Muscle of back (tissue), 11 donors: ENCODE measurements around the gene TSPAN11. TPM values are rescaled to one million over a fixed set of nuclear protein-coding genes. Genes with fewer than 3 reads are reported as not detected.
"Not testable (repeated sequence)": the region's sequence is repeated elsewhere in the genome, so short reads cannot be mapped to it uniquely, and the experiment has no call there.

ENCODE experiments used
- DNase-seq, 3 donors: peaks; one replicate each; pipeline versions ENCODE4 v3.0.0 to v3.0.0-alpha.2; 2013
- polyA plus RNA-seq, 10 donors: library from polyadenylated mRNA; unstranded; fragments of 120-200 nt; gene quantifications; one replicate each; pipeline ENCODE4 v1.2.1, GENCODE V29; 2013; ENCODE audit not compliant: insufficient read length in 10 of 10

The TSPAN11 gene
- polyA plus RNA-seq, 10 donors: 6.9 to 16.2 (median 8.9) TPM

DNA sequence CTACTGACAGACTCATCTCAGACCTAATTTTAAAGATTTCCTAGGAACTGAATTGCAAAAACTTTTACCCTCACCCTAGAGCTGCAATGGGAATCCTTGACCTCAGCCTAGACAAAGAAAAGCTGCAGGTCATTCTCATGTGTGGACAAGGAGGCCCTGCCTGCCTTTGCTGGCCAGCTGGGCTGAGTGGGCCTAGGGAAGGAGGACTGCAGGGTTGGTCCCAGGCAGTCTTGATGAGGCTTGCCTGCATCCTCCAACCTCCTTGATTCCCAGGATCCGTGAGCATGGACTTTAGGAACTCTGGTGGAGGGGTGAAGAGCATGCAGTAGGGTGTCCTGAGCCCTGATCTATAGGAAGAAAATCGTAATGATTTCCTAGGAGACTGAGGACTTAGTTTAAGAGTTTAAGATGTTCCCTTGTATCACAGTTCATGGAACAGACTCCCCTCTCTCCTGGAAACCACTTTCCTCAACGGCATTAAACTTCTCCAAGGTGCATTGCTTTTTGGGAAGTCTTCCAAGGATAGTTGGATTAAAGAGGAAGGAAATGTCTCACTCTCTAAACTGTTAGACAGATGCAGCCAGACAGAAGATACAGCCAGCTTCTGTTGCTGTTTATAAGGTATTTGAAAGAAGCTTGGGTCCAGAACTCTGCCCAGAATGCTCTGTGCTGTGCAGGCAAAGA, 91.7 kb downstream of the TSPAN11 start:
- peak in 2 of 3 donors; percentile 18 to 45 for DNase-seq

DNA sequence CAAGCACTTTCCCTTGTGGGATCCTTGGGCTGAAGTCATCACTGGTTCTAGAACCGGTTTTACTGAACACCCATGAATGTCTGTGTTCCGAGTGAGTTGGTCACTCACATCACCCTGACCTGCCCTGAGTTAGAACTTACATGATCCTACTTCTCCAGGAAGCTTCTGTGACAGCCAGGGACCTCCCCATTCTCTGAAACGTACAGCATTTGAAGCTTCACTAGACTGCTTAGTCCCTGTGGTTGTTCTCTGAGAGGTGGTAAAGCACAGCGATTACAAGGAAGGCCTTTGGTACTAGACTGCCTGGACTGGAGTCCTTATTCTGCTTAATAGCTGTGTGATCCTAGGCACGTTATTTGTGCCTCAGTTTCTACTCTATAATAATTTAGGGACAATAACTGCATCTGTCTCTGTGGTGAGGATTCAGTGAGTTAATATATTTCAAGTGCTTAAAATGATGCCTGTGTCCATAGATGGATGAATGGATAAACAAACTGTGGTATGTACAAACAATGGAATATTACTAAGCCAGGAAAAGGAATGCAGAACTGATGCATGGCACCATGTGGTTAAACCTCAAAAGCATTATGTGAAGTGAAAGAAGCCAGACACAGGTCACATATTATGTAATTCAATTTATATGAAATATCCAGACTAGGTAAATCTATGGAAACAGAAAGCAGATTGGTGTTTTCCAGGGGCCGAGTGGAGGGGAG, 92.4 kb downstream of the TSPAN11 start:
- DNase-seq: no peak

DNA sequence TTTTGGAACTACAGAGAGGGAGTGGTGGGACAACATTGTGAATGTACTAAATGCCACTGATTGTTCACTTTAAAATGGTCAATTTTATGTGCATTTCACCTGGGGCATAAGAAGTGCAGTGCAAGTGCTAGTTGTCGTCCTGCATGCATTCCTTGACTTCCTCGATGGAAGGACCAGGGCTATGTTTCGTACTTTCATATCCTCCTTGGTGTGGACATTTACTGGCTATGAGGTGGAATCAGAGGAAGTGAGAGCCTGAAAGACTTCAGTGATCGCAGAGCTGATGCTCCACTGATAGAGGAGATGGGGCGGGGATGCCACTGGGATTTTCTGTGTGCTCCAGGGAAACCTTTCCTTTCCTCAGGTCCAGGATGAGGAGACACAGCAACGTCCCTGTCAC, 93.0 kb downstream of the TSPAN11 start:
- DNase-seq: no peak

DNA sequence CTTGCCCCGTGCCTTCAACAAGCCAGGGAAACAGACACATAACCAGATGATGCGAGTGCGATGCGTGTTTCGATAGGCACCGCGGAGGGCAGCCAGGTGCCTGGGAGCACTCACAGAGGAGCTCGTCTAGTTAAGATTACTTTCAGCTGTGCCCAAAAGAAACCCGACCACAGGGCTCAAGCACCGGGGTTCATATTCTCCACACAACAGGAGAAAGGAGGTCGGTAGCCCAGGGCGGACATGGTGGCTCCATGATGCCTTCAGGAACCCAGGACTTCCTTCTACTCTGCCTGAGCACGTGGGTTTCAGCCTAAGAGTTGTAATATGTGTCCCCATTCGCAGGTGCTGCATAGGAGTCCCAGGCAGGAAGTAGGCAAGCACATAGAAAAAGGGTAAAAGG, 93.4 kb downstream of the TSPAN11 start:
- DNase-seq: no peak

DNA sequence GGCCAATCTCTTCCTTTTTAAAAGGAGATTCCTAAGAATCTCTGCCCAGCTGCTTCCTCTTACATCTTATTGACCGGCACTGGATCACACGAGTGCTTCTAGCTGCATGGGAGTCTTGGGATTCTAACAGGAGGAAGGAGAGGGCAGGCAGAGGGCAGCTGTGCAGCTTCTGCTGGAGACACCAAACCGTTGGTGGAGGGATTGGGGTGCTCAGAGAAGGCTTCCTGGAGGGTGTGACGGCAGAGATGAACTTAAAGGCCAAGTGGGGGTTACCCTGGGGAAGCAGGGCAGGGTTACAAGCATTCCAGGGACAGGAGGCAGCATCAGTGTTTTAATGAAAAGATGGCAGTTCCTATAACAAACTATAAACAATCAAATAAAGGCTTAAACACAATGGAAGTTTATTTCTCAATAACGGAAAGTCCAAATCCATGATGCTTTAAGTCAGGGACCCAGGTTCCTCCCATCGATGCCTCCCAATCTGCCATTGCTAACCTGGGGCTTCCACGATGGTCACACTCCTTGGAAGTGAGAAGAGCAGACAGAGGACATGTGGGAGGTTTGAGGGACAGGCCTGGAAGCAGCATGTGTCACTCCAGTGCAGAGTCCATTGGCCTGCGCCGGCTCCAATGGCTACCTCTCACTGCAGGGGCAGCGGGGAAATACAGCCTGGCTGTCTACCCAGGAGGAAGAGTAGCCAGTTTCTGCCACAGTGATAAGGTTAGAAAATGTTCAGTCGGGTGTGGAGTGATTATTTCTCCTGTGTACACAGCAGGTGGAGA, 94.0 kb downstream of the TSPAN11 start:
- DNase-seq: no peak

DNA sequence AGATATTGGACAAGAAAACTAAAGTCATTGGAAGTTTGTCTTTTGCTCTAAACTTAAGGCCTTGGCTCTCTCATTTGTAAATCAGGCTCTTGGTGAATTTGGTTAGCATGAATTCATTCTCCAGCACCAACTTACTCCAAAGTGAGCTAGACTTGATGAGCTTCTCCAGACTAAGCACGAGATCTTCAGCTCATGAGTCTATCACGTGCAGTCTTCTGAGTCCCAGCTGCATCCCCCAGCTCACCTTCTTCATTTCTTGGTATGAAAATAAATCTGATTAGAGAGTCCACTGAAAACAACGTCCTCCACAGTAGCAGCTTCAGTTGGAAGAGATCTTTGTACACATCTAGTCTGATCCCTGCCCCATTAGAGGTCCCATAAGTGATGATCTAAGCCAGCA, 94.6 kb downstream of the TSPAN11 start:
- DNase-seq: no peak

DNA sequence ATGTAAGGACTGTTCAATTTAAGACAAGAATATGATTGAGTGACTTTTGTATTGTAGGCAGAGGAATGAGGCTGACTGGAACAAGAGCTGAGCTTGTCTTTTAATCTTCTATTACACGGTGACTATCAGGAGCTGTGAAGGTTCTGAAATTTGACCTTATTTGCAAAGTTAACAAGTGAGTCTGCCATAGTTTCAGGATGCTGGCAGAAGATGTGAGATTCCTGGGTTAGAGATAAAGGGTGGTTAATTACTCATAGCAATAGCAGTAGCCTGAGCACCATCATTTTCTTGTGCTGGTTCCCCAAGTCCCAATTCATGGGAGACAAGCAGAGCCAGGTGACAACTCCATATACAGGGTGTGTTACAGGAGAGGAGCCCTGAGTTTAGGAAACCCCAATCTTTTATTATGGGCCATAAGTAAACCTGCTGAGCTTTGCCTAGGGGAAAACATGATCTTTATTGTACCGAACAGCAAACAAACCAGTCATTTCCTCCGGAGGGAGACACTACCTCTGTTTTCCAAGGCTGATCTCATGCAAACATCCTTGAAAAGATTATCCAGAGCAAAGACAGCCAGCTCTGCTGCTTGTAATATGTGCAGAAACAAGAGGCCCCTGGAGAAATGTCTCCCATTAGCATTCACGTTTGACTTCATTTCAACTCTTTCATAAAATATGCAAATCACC, 95.4 kb downstream of the TSPAN11 start:
- no peak for DNase-seq

DNA sequence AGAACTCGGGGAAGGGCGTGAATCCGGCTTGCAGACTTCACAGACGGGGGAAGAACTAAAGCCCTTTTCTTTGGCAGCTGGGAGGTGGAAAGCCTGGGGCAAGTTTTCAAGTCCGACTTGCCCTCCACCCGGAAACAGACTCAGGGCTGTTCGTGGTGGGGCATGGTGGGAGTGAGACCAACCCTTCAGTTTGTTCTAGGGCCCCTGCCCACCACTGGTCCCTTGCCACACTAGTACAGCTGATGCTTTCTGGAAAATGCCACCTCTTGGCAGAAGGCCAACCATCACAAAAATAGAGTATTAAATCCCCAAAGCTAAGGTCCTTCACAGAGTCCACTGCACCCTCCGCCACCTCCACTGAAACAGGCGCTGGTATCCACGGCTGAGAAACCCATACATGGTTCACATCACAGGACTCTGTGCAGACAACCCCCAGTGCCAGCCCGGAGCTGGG, 96.8 kb downstream of the TSPAN11 start:
- no peak for DNase-seq

DNA sequence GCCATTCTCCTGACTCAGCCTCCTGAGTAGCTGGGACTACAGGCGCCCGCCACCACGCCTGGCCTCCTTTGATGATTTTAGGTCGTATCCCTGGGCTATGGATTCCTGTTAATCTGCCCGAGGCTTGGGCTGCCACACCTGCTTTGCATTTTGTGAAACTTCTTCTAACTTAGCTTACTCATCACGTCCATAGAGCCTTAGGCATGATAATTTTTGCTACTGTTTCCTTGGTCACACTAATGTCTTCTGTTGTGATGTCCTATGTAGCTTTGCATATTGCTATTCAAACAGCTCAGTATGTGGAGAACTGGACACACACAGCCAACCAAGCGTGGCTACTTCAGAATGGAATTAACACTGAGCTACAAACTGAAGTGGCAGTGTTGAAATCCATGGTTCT, 99.7 kb downstream of the TSPAN11 start:
- DNase-seq: no peak

DNA sequence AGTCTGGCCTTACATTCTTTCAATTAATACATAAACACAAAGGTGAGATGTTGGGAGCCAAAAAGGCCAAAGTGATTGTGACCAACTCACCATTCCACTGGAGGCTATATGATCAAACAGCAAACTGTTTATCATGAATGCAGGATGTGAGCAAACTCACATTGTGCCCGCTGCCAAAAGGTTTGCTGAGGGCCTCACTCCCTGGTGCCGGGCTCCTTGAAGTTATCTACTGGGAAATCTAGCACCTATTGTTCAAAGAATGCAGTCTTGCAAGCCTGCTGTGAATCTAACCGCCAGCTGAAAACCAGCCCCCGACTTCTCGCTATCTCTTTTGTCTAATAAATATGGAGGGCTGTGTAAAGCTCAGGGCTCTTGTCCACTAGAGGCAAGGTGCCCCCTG, 100.5 kb downstream of the TSPAN11 start:
- not testable (repeated sequence) for DNase-seq

DNA sequence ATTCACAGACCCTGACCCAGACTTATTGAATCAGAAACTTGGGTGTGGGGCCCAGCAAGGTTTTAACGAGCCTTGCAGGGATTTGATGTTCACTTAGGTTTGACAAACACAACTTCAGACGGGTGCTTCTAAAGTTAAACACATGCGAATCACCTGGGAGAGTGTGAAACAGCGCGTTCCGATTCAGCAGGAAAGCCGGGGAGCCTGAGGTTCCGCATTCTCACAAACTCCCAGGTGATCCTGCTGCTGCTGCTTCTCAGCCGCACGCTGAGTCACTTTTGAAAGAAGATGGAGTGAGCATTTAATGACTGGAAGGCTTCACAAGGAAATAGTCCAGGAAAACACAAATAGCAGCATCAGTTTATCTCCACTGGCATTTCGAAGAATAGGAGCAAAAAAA, 102.9 kb downstream of the TSPAN11 start:
- DNase-seq: no peak

DNA sequence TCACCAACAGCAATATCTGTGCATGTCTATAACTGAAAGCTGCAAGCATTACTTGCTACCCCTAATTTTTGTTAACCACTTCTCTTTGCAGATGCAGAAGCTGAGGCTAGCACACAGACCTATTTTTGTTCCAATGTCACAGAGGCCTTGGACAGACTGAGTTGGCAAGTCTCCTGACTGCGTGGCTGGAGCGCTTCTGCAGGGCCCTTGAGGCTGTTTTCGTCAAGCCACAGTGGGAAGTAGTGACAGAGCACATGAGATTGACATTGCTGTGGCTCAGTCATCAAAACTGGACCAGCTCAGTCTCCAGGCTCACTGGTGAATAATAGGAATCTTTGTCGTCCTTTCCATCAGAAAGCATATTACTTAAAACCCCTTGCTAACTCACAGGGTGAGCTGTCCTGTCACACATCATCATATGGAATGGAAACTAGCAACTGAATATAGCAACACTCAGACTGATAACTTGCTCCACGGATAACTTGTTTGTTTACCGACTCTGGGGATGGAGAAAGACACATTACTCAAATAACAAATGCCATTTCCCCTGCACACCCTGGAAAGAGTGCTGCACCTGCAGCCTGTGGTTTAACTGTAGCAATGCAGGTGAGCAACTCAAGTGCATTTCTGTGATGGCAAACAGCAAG, 103.5 kb downstream of the TSPAN11 start:
- peak in 2 of 3 donors; percentile 7 to 28 for DNase-seq

DNA sequence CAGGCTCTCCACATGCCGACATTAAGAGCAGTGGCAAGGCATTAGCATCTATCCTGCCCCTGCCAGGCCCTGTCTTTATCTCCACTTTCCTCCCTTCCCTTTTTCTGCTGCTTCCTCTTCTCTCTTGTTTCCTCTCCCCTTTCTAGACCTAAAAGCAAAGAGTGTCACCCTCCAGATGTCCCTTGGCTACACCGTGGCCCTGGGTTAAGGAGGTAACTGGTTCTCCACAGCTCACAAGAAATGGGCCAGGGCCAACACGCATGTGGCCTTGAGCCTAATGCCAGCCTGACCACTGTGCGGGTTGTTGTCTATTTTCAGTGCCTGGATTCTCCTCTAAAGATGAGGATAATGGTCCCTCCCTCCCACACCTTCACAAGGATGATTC, 105.4 kb downstream of the TSPAN11 start:
- no peak for DNase-seq

DNA sequence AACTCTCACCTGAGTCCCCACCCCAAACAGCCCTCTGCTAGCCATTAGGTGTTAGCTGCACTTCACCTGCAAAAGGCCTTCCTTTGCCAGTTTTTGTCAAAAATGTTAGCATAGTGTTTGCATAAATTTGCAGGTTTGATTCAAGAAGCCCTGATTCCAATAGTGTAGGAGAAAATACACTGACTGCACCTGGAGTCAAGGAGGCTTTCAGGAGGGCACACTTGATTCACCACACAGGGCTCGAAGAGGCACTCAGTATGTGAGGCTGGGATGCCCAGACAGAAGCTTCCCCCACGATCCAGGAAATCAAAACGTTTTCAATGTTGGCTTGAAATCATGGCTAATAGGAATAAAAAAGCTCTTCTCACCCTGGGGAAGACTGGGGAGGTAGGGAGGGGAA, 106.6 kb downstream of the TSPAN11 start:
- DNase-seq: no peak

DNA sequence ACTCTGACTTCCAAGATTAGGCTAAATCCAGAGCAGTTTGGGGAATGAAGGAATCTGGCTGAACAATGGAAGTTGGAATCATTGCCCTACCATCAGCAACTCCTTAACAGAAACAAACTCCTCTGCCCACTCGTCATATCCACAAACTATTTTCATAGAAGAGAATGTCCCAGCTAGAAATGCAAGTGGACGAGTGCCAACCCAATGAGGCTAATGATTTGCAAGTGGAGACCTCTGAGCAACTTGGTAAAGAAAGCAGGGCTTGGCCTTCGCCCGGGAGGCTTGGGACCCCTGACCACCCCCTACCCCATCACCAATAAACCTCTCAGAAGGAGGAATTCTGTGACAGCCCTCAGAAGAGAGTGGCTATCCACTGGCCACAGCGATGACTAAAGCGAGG, 107.1 kb downstream of the TSPAN11 start:
- no peak for DNase-seq

DNA sequence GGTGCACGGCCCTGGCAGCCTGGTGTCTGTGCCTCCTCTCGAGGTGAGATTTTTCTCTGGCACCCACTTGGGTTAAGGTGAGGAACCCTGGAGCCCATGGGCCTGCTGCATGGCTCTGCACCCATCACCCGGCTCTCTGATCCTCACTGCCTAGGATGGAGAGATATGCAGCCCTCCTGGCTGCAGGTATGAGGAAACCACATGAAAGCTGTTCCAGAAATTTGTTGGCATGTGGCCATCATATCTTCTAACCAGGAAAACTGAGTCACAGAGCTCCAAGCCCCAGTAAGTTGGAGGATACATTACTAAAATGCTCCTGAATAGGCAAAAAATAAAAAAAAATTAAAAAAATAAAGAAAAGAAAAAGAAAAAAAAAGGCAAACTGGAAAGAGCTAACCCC, 107.8 kb downstream of the TSPAN11 start:
- DNase-seq: no peak

DNA sequence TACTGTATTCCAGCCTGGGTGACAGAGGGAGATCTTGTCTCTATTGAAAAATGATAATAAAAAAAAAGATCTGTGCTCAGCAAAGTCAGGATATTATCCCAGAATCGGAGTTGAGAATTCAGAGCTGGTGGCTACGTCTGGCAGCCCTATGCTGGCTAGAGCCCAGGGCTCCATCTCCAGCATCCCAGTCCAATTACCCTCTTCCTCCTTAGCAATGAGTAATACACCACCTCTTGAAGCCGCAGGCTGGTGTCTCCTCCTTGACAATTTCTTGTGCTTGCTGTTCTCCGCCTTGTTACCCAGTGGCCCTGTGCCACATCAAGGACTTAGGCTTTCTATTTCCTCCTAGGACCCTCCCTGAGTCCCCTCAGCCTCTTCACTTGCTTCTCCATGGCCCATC, 108.7 kb downstream of the TSPAN11 start:
- DNase-seq: no peak

DNA sequence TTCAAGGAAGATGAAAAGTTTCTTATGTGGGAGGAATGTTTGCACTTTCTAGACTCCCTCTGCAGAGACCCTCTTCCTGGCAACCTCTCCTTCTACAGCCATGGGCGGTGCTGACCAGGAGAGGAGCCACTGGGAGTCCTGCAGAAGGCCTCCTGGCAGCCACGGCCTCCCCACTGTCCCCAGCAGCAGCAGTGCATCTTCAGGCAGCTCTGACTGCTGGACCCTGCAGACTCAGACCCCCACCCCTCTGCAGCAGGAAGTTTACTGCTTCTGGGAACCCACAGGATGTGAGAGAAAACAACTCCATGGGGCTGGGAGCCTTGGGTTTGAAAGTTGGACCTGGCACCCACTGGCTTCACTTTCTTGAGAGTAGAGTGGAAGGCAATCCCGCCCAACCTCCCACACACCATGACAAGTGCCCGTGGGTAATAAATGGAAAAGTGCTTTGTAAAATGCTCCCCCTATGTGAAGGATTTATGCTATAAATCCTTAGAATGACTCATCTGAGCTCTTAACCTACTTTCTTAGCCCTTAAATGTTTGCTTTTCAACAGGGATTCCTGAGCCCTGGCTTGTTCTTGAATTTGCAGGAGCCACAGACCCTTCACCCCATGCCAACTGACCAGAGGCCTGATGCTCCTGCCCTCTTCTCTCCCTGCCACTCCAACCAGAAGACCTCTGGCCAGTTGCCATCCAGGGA, 109.6 kb downstream of the TSPAN11 start:
- DNase-seq: no peak

DNA sequence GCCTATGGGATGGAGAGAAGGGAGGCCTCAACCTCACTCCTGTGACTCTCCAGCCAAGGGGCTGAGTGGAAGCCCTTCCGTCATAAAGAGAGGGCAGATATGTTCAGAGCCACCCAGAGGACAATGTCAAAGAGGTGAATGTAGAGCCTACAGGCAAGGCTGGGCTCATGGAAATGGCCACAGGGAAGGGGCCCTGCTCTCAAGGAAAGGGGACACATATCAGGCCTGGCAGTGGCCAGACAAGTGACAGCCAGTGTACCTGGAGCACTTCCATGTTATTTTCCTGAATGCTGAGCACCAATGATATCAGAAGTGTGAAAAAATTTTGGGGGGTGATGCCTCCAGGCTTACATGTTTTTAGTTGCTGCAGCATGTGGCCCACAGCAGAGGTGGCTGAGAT, 110.5 kb downstream of the TSPAN11 start:
- no peak for DNase-seq

DNA sequence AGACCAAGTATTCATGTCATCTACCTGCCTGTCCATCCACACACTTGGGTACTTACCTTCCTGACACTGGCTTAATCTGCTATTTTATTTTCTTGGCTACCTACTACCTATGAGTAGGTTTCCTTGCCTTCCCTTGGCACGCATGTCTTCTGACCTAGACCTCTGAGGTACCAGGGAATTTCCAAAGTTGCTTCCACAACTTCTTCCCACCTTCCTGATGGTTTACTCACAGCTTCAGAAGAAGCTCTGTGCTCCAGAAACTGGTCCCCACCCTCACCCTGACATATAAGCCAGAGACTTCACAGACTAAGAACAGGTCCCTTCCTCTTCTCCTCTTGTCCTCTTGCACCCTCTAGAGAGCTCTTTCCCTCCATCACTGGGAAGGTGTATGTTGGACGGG, 111.4 kb downstream of the TSPAN11 start:
- no peak for DNase-seq

DNA sequence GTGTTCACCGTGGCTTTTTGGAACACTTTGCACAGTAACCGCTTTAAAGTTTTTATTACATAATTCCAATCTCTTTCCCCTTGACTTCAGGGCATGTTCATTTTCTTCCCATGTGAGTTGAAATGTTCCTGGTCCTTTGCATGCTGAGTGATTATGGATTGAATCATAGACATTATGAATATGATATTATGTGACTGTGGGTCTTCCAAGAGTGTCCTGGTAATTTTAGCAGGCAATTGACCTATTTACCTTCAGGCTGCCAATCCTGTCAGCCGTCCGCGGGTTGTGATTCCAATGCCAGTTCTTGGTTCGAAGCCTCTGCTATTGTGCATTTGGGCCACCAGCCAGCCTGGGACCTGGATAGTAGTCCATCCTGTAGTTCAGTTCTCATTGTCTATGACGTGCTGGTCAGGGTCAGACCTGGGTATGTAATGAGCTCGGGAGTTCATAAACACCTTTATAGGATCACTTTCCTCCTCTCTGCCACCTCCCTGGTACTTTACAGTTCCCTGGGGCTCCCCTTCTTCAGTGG, 114.6 kb downstream of the TSPAN11 start:
- DNase-seq: no peak
